Karpas-422 (cell line): ENCODE measurements around the gene AHCY. TPM values are rescaled to one million over a fixed set of nuclear protein-coding genes. Genes with fewer than 3 reads are reported as not detected.

Experiments
- DNase-seq: peaks from one replicate; pipeline ENCODE4 v3.0.0-alpha.2; 2015
- H2AFZ ChIP-seq: fragments of 200-600 bp; sonication (generic); 2 replicates; pipeline ENCODE4 v1.6.1; 2014; ENCODE audit warnings: antibody characterized with exemption, low read length, mixed read lengths
- H3K27ac ChIP-seq: fragments of 200-600 bp; sonication (generic); 2 replicates; pipeline ENCODE4 v1.5.1; 2014; ENCODE audit warnings: mild to moderate bottlenecking, low read length, moderate library complexity
- H3K27me3 ChIP-seq: fragments of 200-600 bp; sonication (generic); 2 replicates; pipeline ENCODE4 v1.6.1; 2014; ENCODE audit warnings: low read length, mixed read lengths
- H3K36me3 ChIP-seq: fragments of 200-600 bp; sonication (generic); 2 replicates; pipeline ENCODE4 v1.6.1; 2014; ENCODE audit warnings: low read length, mixed read lengths; ENCODE audit not compliant: insufficient read depth
- H3K4me1 ChIP-seq: fragments of 200-600 bp; sonication (generic); 2 replicates; pipeline ENCODE4 v1.6.1; 2014; ENCODE audit warnings: mild to moderate bottlenecking, low read length, mixed read lengths
- H3K4me2 ChIP-seq: fragments of 200-600 bp; sonication (generic); 2 replicates; pipeline ENCODE4 v1.6.1; 2014; ENCODE audit warnings: low read length, low read depth, mild to moderate bottlenecking; ENCODE audit not compliant: poor library complexity, severe bottlenecking
- H3K4me3 ChIP-seq: fragments of 200-600 bp; sonication (generic); 2 replicates; pipeline ENCODE4 v1.5.1; 2014; ENCODE audit warnings: mild to moderate bottlenecking, antibody characterized with exemption, low read length, mixed read lengths
- H3K79me2 ChIP-seq: fragments of 200-600 bp; sonication (generic); 2 replicates; pipeline ENCODE4 v1.6.1; 2014; ENCODE audit warnings: mild to moderate bottlenecking, low read length, mixed read lengths
- H3K9ac ChIP-seq: fragments of 200-600 bp; sonication (generic); 2 replicates; pipeline ENCODE4 v1.6.0; 2014; ENCODE audit warnings: low read length
- H3K9me2 ChIP-seq: fragments of 200-600 bp; sonication (generic), shearing (Covaris generic); replicated peaks from 2 replicates; pipeline ENCODE4 v1.6.0; 2014; ENCODE audit warnings: mild to moderate bottlenecking, low read length, moderate library complexity; ENCODE audit not compliant: insufficient read depth
- H3K9me3 ChIP-seq: fragments of 300-700, 200-600 bp; sonication (generic); 2 replicates; pipeline ENCODE4 v1.6.1; 2014; ENCODE audit warnings: low read length, mixed read lengths
- H4K20me1 ChIP-seq: fragments of 200-600 bp; sonication (generic); 2 replicates; pipeline ENCODE4 v1.6.1; 2014; ENCODE audit warnings: mild to moderate bottlenecking, antibody characterized with exemption, low read length, low read depth; ENCODE audit not compliant: insufficient read depth
- small RNA-seq: library from RNA; depleted of rRNA; stranded (forward); fragments of <200 nt; gene quantifications from one replicate; pipeline ENCODE3, GENCODE V24; 2014
- total RNA-seq: library from RNA; depleted of rRNA; stranded (reverse); fragments of >200 nt; shearing (Covaris generic); gene quantifications from 2 replicates; pipeline ENCODE4 v1.2.3, GENCODE V29; 2014; ENCODE audit warnings: low replicate concordance; rRNA removed

AHCY gene
- total RNA-seq, 1 experiment from 2014 or later, result 191 TPM

GRCh38 chr20:34237942-34238341, 65.2 kb downstream of the AHCY start:
- Histone ChIP-seq H2AFZ (no peak overlapping the region), H3K27ac (no peak overlapping the region), H3K9ac (no peak overlapping the region), H3K4me3 (no peak overlapping the region), H3K4me1 (no peaks in the 10 kb centered on the region), H3K27me3 (no peaks in the 10 kb centered on the region), H3K4me2 (no peak overlapping the region), H3K36me3 (no peaks in the 10 kb centered on the region), H3K9me3 (no peaks in the 10 kb centered on the region), H3K9me2 (no peaks in the 10 kb centered on the region), H4K20me1 (no peaks in the 10 kb centered on the region), H3K79me2 (no peaks in the 10 kb centered on the region)
- no peak for DNase-seq

GRCh38 chr20:34235875-34236274, 67.3 kb downstream of the AHCY start:
- Histone ChIP-seq H3K4me2 (no peak overlapping the region), H3K9me3 (no peaks in the 10 kb centered on the region), H2AFZ (no peak overlapping the region), H3K9ac (no peak overlapping the region), H3K36me3 (no peaks in the 10 kb centered on the region), H3K9me2 (no peaks in the 10 kb centered on the region), H3K4me3 (no peak overlapping the region), H3K27ac (no peak overlapping the region), H3K4me1 (no peaks in the 10 kb centered on the region), H3K27me3 (no peaks in the 10 kb centered on the region), H3K79me2 (no peaks in the 10 kb centered on the region), H4K20me1 (no peaks in the 10 kb centered on the region)
- DNase-seq, result no peak

GRCh38 chr20:34233687-34234086, 69.5 kb downstream of the AHCY start:
- H3K27ac ChIP-seq, result no peak overlapping the region
- no peak for DNase-seq
- no peak overlapping the region for H2AFZ ChIP-seq
- H3K4me1 ChIP-seq, result no peaks in the 10 kb centered on the region
- H3K27me3 ChIP-seq, result no peaks in the 10 kb centered on the region
- H3K9me2 ChIP-seq, result no peaks in the 10 kb centered on the region
- no peak overlapping the region for H3K4me3 ChIP-seq
- H3K79me2 ChIP-seq, result no peaks in the 10 kb centered on the region
- no peaks in the 10 kb centered on the region for H3K36me3 ChIP-seq
- H3K9ac ChIP-seq, result no peak overlapping the region
- H3K9me3 ChIP-seq, result no peaks in the 10 kb centered on the region
- H4K20me1 ChIP-seq, result no peaks in the 10 kb centered on the region
- no peak overlapping the region for H3K4me2 ChIP-seq

GRCh38 chr20:34232494-34233087, 70.6 kb downstream of the AHCY start:
- no peaks in the 10 kb centered on the region for H3K79me2 ChIP-seq
- no peak overlapping the region for H3K27ac ChIP-seq
- DNase-seq, result no peak

GRCh38 chr20:34231634-34232033, 71.5 kb downstream of the AHCY start:
- Histone ChIP-seq H3K4me1 (no peaks in the 10 kb centered on the region), H2AFZ (no peak overlapping the region), H3K79me2 (no peaks in the 10 kb centered on the region), H3K36me3 (no peaks in the 10 kb centered on the region), H3K4me3 (no peak overlapping the region), H3K9me3 (no peaks in the 10 kb centered on the region), H3K9ac (no peak overlapping the region), H3K4me2 (no peak overlapping the region), H4K20me1 (no peaks in the 10 kb centered on the region), H3K27me3 (no peaks in the 10 kb centered on the region), H3K9me2 (no peaks in the 10 kb centered on the region), H3K27ac (no peak overlapping the region)
- no peak for DNase-seq

More at GRCh38 chr20:34232494-34233087, 70.6 kb downstream of the AHCY start:
- H3K4me2 ChIP-seq, result no peak overlapping the region
- no peak overlapping the region for H3K9ac ChIP-seq
- no peaks in the 10 kb centered on the region for H3K27me3 ChIP-seq
- no peaks in the 10 kb centered on the region for H3K9me3 ChIP-seq
- H2AFZ ChIP-seq, result no peak overlapping the region
- H3K36me3 ChIP-seq, result no peaks in the 10 kb centered on the region
- H4K20me1 ChIP-seq, result no peaks in the 10 kb centered on the region
- H3K4me3 ChIP-seq, result no peak overlapping the region
- H3K9me2 ChIP-seq, result no peaks in the 10 kb centered on the region
- no peaks in the 10 kb centered on the region for H3K4me1 ChIP-seq

Small RNA genes within 50 kb of the gene (small RNA-seq; reads per million reads assigned to genes)
- gene AL356299.1, result not detected

Other genes with a start within 250 kb of the AHCY start
- 63.9 and 83.5 TPM in 2 replicates for gene EIF2S2, start 191.1 kb downstream of the AHCY start, total RNA-seq
- gene ASIP, start 61.9 kb downstream of the AHCY start, total RNA-seq, result not detected in 2 replicates
- gene ITCH, start 59.9 kb upstream of the AHCY start, total RNA-seq, result 38.7 and 54.8 TPM in 2 replicates
- 163 and 179 TPM in 2 replicates for gene DYNLRB1, start 213.1 kb upstream of the AHCY start, total RNA-seq